ENCODE results near the gene EDIL3. TPM values are rescaled to one million over a fixed set of nuclear protein-coding genes. Genes with fewer than 3 reads are reported as not detected.

EDIL3 gene
- total RNA-seq, 4 donors from 2014 or later: 15.9 to 29.3 (median 24.8) TPM

DNA sequence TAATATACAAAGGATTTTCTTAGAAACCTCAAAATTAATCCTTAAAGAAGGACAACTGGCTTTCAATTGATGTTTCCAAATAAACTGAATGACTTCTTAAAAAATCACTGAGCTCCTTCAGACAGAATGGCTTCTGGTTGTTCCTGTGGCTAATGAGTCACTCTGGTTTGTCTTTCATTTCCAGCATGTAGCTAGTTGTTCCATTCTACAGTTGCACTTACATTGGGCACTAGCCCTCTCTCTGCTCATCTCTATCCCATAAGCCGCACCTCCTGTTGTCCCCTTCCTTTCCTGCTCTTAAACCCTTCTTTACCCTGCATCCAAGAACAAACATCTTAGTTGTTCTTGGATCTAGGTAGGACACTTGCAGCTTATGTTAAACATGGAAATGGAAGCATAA, 428.8 kb downstream of the EDIL3 start:
- H3K4me3 ChIP-seq: no peak overlapping the region
- no peaks in the 10 kb centered on the region for H3K36me3 ChIP-seq
- no peak for DNase-seq (ENCODE audit: low spot score in 2 of 2)
- no peaks in the 10 kb centered on the region for H3K9me3 ChIP-seq
- TF ChIP-seq, protein P1, sequence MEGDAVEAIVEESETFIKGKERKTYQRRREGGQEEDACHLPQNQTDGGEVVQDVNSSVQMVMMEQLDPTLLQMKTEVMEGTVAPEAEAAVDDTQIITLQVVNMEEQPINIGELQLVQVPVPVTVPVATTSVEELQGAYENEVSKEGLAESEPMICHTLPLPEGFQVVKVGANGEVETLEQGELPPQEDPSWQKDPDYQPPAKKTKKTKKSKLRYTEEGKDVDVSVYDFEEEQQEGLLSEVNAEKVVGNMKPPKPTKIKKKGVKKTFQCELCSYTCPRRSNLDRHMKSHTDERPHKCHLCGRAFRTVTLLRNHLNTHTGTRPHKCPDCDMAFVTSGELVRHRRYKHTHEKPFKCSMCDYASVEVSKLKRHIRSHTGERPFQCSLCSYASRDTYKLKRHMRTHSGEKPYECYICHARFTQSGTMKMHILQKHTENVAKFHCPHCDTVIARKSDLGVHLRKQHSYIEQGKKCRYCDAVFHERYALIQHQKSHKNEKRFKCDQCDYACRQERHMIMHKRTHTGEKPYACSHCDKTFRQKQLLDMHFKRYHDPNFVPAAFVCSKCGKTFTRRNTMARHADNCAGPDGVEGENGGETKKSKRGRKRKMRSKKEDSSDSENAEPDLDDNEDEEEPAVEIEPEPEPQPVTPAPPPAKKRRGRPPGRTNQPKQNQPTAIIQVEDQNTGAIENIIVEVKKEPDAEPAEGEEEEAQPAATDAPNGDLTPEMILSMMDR (IDR thresholded peaks at IDR 0.05): no peak
- H3K27me3 ChIP-seq: no peaks in the 10 kb centered on the region
- H3K4me1 ChIP-seq: no peaks in the 10 kb centered on the region
- no peak overlapping the region for H3K27ac ChIP-seq
- 93 to 94% methylated on average over 1 of the region's 1 CpG for WGBS, 2 donors

DNA sequence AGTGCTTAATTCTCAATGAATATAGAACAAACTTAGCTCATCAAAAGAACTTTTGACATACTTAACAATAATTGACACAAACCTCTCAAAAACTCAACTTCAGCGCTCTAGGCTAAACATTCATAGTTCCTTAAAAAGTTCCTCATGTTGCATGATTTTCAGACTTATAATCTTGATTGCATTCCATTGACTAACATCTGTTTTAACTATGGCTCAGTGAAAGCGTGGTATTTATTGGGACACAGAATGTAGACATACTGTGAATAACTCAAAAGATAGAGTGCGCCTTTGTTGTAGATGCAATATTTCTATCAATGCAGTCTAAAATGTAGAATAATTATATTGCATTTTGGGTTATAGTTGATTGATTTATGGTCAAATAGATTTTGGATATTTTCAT, 436.9 kb downstream of the EDIL3 start:
- TF ChIP-seq EP300 (IDR thresholded peaks at IDR 0.05) (no peak), POLR2A (IDR thresholded peaks at IDR 0.05) (no peak)
- TF ChIP-seq, protein P1 (IDR thresholded peaks at IDR 0.05): no peak
- no peak for DNase-seq (ENCODE audit: low spot score in 2 of 2)
- Histone ChIP-seq H3K9me3 (no peaks in the 10 kb centered on the region), H3K27ac (no peak overlapping the region), H3K4me1 (no peaks in the 10 kb centered on the region), H3K4me3 (no peak overlapping the region), H3K27me3 (no peaks in the 10 kb centered on the region), H3K36me3 (no peaks in the 10 kb centered on the region)
- 93 to 95% methylated on average over 3 of the region's 3 CpGs for whole genome bisulfite sequencing, 2 donors

DNA sequence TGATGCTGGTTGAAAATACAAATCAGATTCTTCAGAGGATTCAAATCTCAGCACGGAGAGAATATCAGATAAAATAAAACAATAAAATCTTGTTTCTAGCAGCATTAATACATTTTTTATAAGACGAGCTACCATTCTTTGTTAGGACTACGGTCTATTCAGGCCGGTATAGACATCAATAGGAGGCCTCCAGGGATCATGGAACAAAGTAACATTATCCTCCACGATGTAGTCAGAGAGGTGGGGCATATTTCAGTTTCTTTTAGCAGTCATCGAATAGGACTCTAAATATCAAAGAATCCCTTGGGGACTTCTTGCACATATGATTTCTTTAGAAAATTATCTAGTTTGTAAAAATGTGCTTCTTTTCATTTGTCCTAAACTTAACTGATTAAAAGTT, 438.2 kb downstream of the EDIL3 start:
- H3K4me1 ChIP-seq: no peaks in the 10 kb centered on the region
- DNase-seq (ENCODE audit: low spot score in 2 of 2): no peak
- H3K36me3 ChIP-seq: no peaks in the 10 kb centered on the region
- H3K27me3 ChIP-seq: no peaks in the 10 kb centered on the region
- no peak overlapping the region for H3K27ac ChIP-seq
- no peaks in the 10 kb centered on the region for H3K9me3 ChIP-seq
- no peak for TF ChIP-seq POLR2A (IDR thresholded peaks at IDR 0.05)
- no peak for TF ChIP-seq EP300 (IDR thresholded peaks at IDR 0.05)
- TF ChIP-seq, protein P1 (IDR thresholded peaks at IDR 0.05): no peak
- 23 to 24% methylated on average over 6 of the region's 6 CpGs for WGBS, 2 donors
- H3K4me3 ChIP-seq: no peak overlapping the region

DNA sequence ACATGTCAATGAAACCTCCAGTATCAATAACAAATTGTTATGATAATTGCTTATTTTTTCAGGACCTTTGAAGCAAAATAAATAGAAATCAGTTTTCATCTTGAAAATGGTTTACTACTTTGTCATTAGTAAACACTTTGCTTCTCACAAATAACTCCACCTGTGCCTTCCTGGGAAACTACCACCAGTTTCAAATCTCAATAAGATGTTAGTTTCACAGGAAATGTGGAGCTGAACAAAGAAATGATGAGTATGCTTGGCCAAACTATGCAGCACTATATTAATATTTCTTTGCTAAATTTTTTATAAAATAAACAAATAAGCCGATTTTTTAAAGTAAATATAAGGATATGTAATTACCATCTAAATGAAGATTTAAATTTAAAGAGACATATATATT, 442.5 kb downstream of the EDIL3 start:
- Histone ChIP-seq H3K9me3 (no peaks in the 10 kb centered on the region), H3K4me1 (no peaks in the 10 kb centered on the region), H3K27me3 (no peaks in the 10 kb centered on the region), H3K36me3 (no peaks in the 10 kb centered on the region), H3K4me3 (no peak overlapping the region), H3K27ac (no peak overlapping the region)
- no peak for TF ChIP-seq POLR2A (IDR thresholded peaks at IDR 0.05)
- TF ChIP-seq EP300 (IDR thresholded peaks at IDR 0.05): no peak
- TF ChIP-seq, protein P1 (IDR thresholded peaks at IDR 0.05): no peak
- DNase-seq (ENCODE audit: low spot score in 2 of 2): no peak
- 83 to 88% methylated on average over 1 of the region's 1 CpG for WGBS, 2 donors

DNA sequence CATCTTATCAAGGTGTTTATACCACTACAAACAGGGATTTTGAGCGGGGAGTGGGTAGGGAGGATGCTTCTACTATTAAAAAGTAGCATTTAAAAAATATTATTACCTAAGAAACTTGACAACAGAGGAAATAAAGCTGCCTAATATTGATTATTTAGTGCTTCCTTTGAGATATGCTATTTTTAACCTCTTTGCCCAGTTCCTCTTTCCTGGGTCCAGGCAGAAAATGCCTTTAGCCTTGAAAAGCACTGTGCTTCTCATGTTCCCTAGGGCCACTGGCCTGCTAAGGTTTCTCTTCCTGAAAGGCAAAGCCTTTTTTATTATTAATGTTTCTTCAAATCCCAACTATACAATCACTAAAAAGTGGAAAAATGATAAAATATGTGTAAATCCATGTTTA, 446.8 kb downstream of the EDIL3 start:
- no peak for DNase-seq (ENCODE audit: low spot score in 2 of 2)
- TF ChIP-seq POLR2A (IDR thresholded peaks at IDR 0.05): no peak
- TF ChIP-seq, protein P1 (IDR thresholded peaks at IDR 0.05): no peak
- TF ChIP-seq EP300 (IDR thresholded peaks at IDR 0.05): no peak
- H3K27ac ChIP-seq: no peak overlapping the region
- H3K27me3 ChIP-seq: no peaks in the 10 kb centered on the region
- no peaks in the 10 kb centered on the region for H3K36me3 ChIP-seq
- H3K9me3 ChIP-seq: no peaks in the 10 kb centered on the region
- H3K4me3 ChIP-seq: no peak overlapping the region
- 80 to 86% methylated on average over 1 of the region's 1 CpG for WGBS, 2 donors
- no peaks in the 10 kb centered on the region for H3K4me1 ChIP-seq

Data from tibial nerve (tissue), 4 donors.